GM18858 (cell line): ENCODE results near the gene PRM2.

Experiments
- ATAC-seq: cut with Tn5 transposase; IDR thresholded peaks from one replicate; pipeline ENCODE4 v1.9.1; 2021; ENCODE audit not compliant: unreplicated experiment

The PRM2 gene

GRCh38 chr16:11264155-11264832 is 12.0 kb downstream of the PRM2 start:
- ATAC-seq = no peak

- no peak for ATAC-seq
These were observed 12.5 kb downstream of the PRM2 start for GRCh38 chr16:11263737-11264136.

- ATAC-seq = no peak
These were observed 13.4 kb downstream of the PRM2 start for GRCh38 chr16:11262915-11263314.

GRCh38 chr16:11260596-11260966 is 15.7 kb downstream of the PRM2 start:
- no peak for ATAC-seq

GRCh38 chr16:11259655-11260595 is 16.4 kb downstream of the PRM2 start:
- no peak for ATAC-seq

GRCh38 chr16:11258553-11259492 is 17.5 kb downstream of the PRM2 start:
- no peak for ATAC-seq

- ATAC-seq = no peak
These were observed 18.9 kb downstream of the PRM2 start for GRCh38 chr16:11257131-11257938.

GRCh38 chr16:11256661-11257130 is 19.6 kb downstream of the PRM2 start:
- ATAC-seq = no peak

GRCh38 chr16:11255737-11256660 is 20.3 kb downstream of the PRM2 start, which contains the start of gene SOCS1:
TSS of gene SOCS1 (minus strand) at chr16:11256204. CDS start at chr16:11255478, 726 bp downstream.
- peak; percentile 38 for ATAC-seq

- ATAC-seq = no peak
These were observed 21.2 kb downstream of the PRM2 start for GRCh38 chr16:11254913-11255736.

GRCh38 chr16:11253995-11254912 is 22.0 kb downstream of the PRM2 start:
- no peak for ATAC-seq

- no peak for ATAC-seq
These were observed 23.0 kb downstream of the PRM2 start for GRCh38 chr16:11253009-11253994.

- ATAC-seq = no peak
These were observed 23.8 kb downstream of the PRM2 start for GRCh38 chr16:11252482-11252931.

GRCh38 chr16:11251525-11252481 is 24.5 kb downstream of the PRM2 start:
- no peak for ATAC-seq
